Esophagus squamous epithelium (tissue), 5 donors: ENCODE results near the gene MTA3. TPM values are rescaled to one million over a fixed set of nuclear protein-coding genes. Genes with fewer than 3 reads are reported as not detected.

Experiments
- DNase-seq: peaks from one replicate; lab custom pipeline; 2025; lab: John Stamatoyannopoulos, UW
- H3K27ac ChIP-seq, 4 donors: fragments of 200-600 bp; sonication (generic); one replicate each; pipeline ENCODE4 v1.5.1; 2016 to 2019; ENCODE audit warnings: mild to moderate bottlenecking in 1 of 4
- H3K27me3 ChIP-seq, 4 donors: fragments of 200-600 bp; sonication (generic); 1 replicate in 3 of 4; 2 replicates in 1 of 4; pipeline versions ENCODE4 v1.5.1 to v1.6.0; 2017 to 2021; ENCODE audit warnings: antibody characterized with exemption in 1 of 4
- H3K36me3 ChIP-seq, 3 donors: fragments of 200-600 bp; sonication (generic); one replicate each; pipeline ENCODE4 v1.5.1; 2016 to 2019
- H3K4me1 ChIP-seq, 3 donors: fragments of 200-600 bp; sonication (generic); one replicate each; pipeline ENCODE4 v1.5.1; 2017 to 2019
- H3K4me3 ChIP-seq, 4 donors: fragments of 200-600 bp; sonication (generic); 1 replicate in 3 of 4; 2 replicates in 1 of 4; pipeline ENCODE4 v1.5.1; 2016 to 2019; ENCODE audit warnings: mild to moderate bottlenecking in 2 of 4, moderate library complexity in 1 of 4
- H3K9me3 ChIP-seq, 3 donors: fragments of 200-600 bp; sonication (generic); one replicate each; pipeline ENCODE4 v1.5.1; 2016 to 2019
- POLR2A ChIP-seq, 4 donors: fragments of 450-650 bp; IDR thresholded peaks; one replicate each; pipeline ENCODE4 v1.6.1; 2017; ENCODE audit warnings: antibody characterized with exemption in 4 of 4, mild to moderate bottlenecking in 4 of 4, moderate library complexity in 3 of 4
- WGBS, 2 donors: methylation state at CpG; one replicate each; pipeline ENCODE4 v1.1.5; 2018; 5-methylcytosine and 5-hydroxymethylcytosine counted together
- intact Hi-C: fragments of 100-400 bp; cut with DNase I; formaldehyde crosslinking; loops from one replicate; pipeline ENCODE4 v1.15.0; 2022
- total RNA-seq, 4 donors: library from RNA; depleted of rRNA; stranded (reverse); fragments of >200 nt; gene quantifications; one replicate each; pipeline ENCODE4 v1.1.0, GENCODE V29; 2016
- TF ChIP-seq, protein P1 (sequence below), 6 experiments: fragments of 450-650 bp in 4 of 6; fragments of 200-600 bp in 2 of 6; sonication (generic) in 2 of 6; IDR thresholded peaks; one replicate each; pipeline ENCODE4 v1.5.1; 2016 to 2019; ENCODE audit warnings: antibody characterized with exemption in 6 of 6, mild to moderate bottlenecking in 4 of 6, moderate library complexity in 4 of 6
- donor health status: DM: yes; HTN: yes; CAD: no.

The MTA3 gene
- total RNA-seq, 4 donors from 2014 or later = 26.5 to 37.2 (median 34.4) TPM

DNA sequence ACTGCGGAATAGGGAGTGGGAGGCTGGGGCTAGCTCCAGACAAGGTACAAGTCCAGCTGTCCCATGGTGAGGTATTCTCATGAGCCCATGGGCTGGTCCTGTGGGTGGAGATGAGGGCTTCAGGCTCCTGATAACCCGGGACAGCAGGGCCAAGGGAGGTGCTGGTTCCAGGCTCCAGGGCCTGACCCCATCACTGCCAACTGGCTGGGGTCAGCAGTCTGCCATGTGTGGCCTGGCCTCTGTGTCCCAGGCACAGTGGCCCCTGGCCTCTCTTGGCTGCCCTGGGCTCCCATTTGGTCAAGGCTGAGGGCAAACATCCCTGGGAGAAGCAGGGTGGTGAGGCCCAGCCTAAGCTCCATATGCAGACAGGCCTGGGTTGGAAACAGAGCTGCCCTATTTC, 196.5 kb downstream of the MTA3 start:
- no CpG with 5 or more reads among the region's 2 CpGs for WGBS, 2 donors
- H3K27ac ChIP-seq = no peak overlapping the region

GRCh38 chr2:42765686-42766085, 197.3 kb downstream of the MTA3 start:
- DNase-seq = no peak
- H3K4me3 ChIP-seq = no peak overlapping the region
- H3K9me3 ChIP-seq = no peaks in the 10 kb centered on the region
- H3K27me3 ChIP-seq = no peaks in the 10 kb centered on the region
- H3K27ac ChIP-seq = no peak overlapping the region
- WGBS, 2 donors = 90 to 94% methylated on average over 8 to 9 of the region's 9 CpGs
- H3K36me3 ChIP-seq = peaks cover 0 to 8% (median 0%) of the 10 kb centered on the region in 3 donors
- TF ChIP-seq, protein P1, sequence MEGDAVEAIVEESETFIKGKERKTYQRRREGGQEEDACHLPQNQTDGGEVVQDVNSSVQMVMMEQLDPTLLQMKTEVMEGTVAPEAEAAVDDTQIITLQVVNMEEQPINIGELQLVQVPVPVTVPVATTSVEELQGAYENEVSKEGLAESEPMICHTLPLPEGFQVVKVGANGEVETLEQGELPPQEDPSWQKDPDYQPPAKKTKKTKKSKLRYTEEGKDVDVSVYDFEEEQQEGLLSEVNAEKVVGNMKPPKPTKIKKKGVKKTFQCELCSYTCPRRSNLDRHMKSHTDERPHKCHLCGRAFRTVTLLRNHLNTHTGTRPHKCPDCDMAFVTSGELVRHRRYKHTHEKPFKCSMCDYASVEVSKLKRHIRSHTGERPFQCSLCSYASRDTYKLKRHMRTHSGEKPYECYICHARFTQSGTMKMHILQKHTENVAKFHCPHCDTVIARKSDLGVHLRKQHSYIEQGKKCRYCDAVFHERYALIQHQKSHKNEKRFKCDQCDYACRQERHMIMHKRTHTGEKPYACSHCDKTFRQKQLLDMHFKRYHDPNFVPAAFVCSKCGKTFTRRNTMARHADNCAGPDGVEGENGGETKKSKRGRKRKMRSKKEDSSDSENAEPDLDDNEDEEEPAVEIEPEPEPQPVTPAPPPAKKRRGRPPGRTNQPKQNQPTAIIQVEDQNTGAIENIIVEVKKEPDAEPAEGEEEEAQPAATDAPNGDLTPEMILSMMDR (IDR thresholded peaks at IDR 0.05) = no peak
- TF ChIP-seq POLR2A (IDR thresholded peaks at IDR 0.05) = no peak
- intact Hi-C loops = no loop called here
- no peaks in the 10 kb centered on the region for H3K4me1 ChIP-seq

More for the DNA sequence above, 196.5 kb downstream of the MTA3 start:
- peaks cover 0 to 8% (median 0%) of the 10 kb centered on the region in 3 donors for H3K36me3 ChIP-seq
- no peak overlapping the region for H3K4me3 ChIP-seq
- no peaks in the 10 kb centered on the region for H3K27me3 ChIP-seq
- H3K9me3 ChIP-seq = no peaks in the 10 kb centered on the region
- DNase-seq = no peak
- intact Hi-C loops = no loop called here
- H3K4me1 ChIP-seq = no peaks in the 10 kb centered on the region
- TF ChIP-seq, protein P1 (IDR thresholded peaks at IDR 0.05) = no peak
- TF ChIP-seq POLR2A (IDR thresholded peaks at IDR 0.05) = no peak

- Histone ChIP-seq H3K9me3 (no peaks in the 10 kb centered on the region), H3K27ac (no peak overlapping the region), H3K36me3 (peaks cover 0 to 8% (median 0%) of the 10 kb centered on the region in 3 donors), H3K4me3 (no peak overlapping the region), H3K4me1 (no peaks in the 10 kb centered on the region), H3K27me3 (no peaks in the 10 kb centered on the region)
- no peak for TF ChIP-seq POLR2A (IDR thresholded peaks at IDR 0.05)
- TF ChIP-seq, protein P1 (IDR thresholded peaks at IDR 0.05) = no peak
- intact Hi-C loops = no loop called here
- 76 to 79% methylated on average over 5 to 6 of the region's 16 CpGs for WGBS, 2 donors
- no peak for DNase-seq
These were observed 198.9 kb downstream of the MTA3 start for GRCh38 chr2:42767080-42767898.

DNA sequence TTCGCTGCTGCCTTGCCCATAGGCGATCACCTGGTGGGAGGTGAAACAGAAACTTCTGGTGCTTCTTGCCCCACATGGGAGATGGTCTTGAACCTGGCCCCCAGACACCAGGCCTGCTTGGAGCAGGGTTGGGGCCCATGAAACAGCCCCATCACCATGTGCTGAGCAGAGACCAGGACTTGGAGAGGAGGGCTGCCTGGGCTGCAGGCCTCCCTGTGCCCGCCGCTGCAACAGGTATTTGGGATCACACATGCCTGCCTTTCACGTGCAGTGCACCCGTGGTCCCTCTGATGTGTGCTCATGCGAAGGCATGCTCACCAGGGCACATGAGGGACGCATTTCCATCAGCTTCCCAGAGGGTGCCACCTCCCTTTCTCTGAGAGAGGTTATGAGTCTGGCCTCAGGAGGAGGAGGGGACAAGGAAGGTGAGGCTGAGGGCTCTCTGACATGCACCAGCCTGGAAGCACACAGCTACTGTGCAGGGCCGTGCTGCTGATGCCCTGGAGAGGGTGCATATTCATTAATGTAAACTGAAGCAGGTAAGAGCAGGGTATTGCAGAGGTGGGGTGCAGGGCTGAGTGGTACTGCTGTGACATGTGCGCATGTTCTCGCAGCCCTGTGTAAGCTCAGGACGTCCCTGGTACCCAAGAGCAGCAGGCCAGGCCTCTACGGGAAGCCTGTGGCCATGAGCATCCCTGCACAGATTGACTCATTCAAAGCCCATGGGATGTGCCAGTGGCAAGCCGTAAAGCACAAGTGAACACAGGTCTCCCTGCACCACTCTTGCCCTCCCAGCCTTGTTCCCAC, 199.7 kb downstream of the MTA3 start:
- Histone ChIP-seq H3K27me3 (no peaks in the 10 kb centered on the region), H3K4me1 (no peaks in the 10 kb centered on the region), H3K9me3 (no peaks in the 10 kb centered on the region), H3K4me3 (no peak overlapping the region), H3K27ac (no peak overlapping the region), H3K36me3 (peaks cover 0 to 4% (median 0%) of the 10 kb centered on the region in 3 donors)
- DNase-seq = no peak
- 58 to 74% methylated on average over 8 of the region's 14 CpGs for WGBS, 2 donors
- intact Hi-C loops = no loop called here
- TF ChIP-seq, protein P1 (IDR thresholded peaks at IDR 0.05) = no peak
- no peak for TF ChIP-seq POLR2A (IDR thresholded peaks at IDR 0.05)
